Thyroid gland (tissue), 4 donors: ENCODE measurements around the gene KRT33A. TPM values are rescaled to one million over a fixed set of nuclear protein-coding genes. Genes with fewer than 3 reads are reported as not detected.

Experiments used
- DNase-seq, 2 donors: peaks; one replicate each; pipeline ENCODE4 v3.0.0-alpha.2; 2019
- H3K27ac ChIP-seq, 3 donors: fragments of 200-600 bp; sonication (generic); 1 replicate in 2 of 3; 2 replicates in 1 of 3; pipeline ENCODE4 v1.5.1; 2016 to 2019; ENCODE audit warnings: mild to moderate bottlenecking in 1 of 3, moderate library complexity in 1 of 3
- H3K27me3 ChIP-seq: fragments of 200-600 bp; sonication (generic); one replicate; pipeline ENCODE4 v1.5.1; 2019
- H3K36me3 ChIP-seq, 2 donors: fragments of 200-600 bp; sonication (generic); one replicate each; pipeline ENCODE4 v1.5.1; 2016 to 2019
- H3K4me1 ChIP-seq, 2 donors: fragments of 200-600 bp; sonication (generic); one replicate each; pipeline ENCODE4 v1.5.1; 2017 to 2019
- H3K4me3 ChIP-seq, 3 donors: fragments of 200-600 bp; sonication (generic); replicated peaks in 1 of 3; 1 replicate in 2 of 3; 2 replicates in 1 of 3; pipeline ENCODE4 v1.5.1; 2016; ENCODE audit warnings: mild to moderate bottlenecking in 1 of 3
- H3K9me3 ChIP-seq: fragments of 200-600 bp; sonication (generic); one replicate; pipeline ENCODE4 v1.5.1; 2017
- POLR2A ChIP-seq, 2 donors: fragments of 450-650 bp; IDR thresholded peaks; one replicate each; pipeline ENCODE4 v1.6.1; 2017; ENCODE audit warnings: antibody characterized with exemption in 2 of 2, mild to moderate bottlenecking in 2 of 2, moderate library complexity in 1 of 2
- WGBS, 2 donors: methylation state at CpG; one replicate each; pipeline ENCODE4 v1.1.5; 2017; 5-methylcytosine and 5-hydroxymethylcytosine counted together
- intact Hi-C: fragments of 100-400 bp; cut with DNase I; formaldehyde crosslinking; loops from one replicate; pipeline ENCODE4 v1.15.1; 2023
- total RNA-seq, 4 donors: library from RNA; depleted of rRNA; stranded (reverse); fragments of >200 nt; gene quantifications; one replicate each; pipeline ENCODE4 v1.2.3, GENCODE V29; 2016
- TF ChIP-seq, protein P1 (sequence below), 6 experiments: fragments of 200-600 bp in 3 of 6; fragments of 450-650 bp in 3 of 6; sonication (generic) in 3 of 6; IDR thresholded peaks; one replicate each; pipeline ENCODE4 v1.5.1; 2016 to 2019; ENCODE audit warnings: antibody characterized with exemption in 6 of 6, mild to moderate bottlenecking in 2 of 6, inconsistent platforms in 1 of 6, moderate library complexity in 1 of 6

The KRT33A gene
- total RNA-seq, 4 donors from 2014 or later: not detected

- intact Hi-C loops: no loop called here
- H3K27ac ChIP-seq: no peak within 1 kb of the TSS
- WGBS, 2 donors: 79 to 86% methylated on average over 8 to 11 of the region's 11 CpGs
- no peaks in the 10 kb centered on the region for H3K27me3 ChIP-seq
- peaks cover 0 to 2% of the 10 kb centered on the region in 2 donors for H3K4me1 ChIP-seq
- no peaks in the 10 kb centered on the region for H3K36me3 ChIP-seq
- DNase-seq: no peak
- no peak within 1 kb of the TSS for H3K4me3 ChIP-seq
- no peak for TF ChIP-seq POLR2A (IDR thresholded peaks at IDR 0.05)
- TF ChIP-seq, protein P1, sequence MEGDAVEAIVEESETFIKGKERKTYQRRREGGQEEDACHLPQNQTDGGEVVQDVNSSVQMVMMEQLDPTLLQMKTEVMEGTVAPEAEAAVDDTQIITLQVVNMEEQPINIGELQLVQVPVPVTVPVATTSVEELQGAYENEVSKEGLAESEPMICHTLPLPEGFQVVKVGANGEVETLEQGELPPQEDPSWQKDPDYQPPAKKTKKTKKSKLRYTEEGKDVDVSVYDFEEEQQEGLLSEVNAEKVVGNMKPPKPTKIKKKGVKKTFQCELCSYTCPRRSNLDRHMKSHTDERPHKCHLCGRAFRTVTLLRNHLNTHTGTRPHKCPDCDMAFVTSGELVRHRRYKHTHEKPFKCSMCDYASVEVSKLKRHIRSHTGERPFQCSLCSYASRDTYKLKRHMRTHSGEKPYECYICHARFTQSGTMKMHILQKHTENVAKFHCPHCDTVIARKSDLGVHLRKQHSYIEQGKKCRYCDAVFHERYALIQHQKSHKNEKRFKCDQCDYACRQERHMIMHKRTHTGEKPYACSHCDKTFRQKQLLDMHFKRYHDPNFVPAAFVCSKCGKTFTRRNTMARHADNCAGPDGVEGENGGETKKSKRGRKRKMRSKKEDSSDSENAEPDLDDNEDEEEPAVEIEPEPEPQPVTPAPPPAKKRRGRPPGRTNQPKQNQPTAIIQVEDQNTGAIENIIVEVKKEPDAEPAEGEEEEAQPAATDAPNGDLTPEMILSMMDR (IDR thresholded peaks at IDR 0.05): no peak
- H3K9me3 ChIP-seq: no peaks in the 10 kb centered on the region
Measured at GRCh38 chr17:41301916-41302901, 48.4 kb downstream of the KRT33A start, which contains the start of gene KRTAP29-1. TSS of gene KRTAP29-1 (minus strand) at chr17:41302851. CDS start at chr17:41302851, 0 bp downstream.

DNA sequence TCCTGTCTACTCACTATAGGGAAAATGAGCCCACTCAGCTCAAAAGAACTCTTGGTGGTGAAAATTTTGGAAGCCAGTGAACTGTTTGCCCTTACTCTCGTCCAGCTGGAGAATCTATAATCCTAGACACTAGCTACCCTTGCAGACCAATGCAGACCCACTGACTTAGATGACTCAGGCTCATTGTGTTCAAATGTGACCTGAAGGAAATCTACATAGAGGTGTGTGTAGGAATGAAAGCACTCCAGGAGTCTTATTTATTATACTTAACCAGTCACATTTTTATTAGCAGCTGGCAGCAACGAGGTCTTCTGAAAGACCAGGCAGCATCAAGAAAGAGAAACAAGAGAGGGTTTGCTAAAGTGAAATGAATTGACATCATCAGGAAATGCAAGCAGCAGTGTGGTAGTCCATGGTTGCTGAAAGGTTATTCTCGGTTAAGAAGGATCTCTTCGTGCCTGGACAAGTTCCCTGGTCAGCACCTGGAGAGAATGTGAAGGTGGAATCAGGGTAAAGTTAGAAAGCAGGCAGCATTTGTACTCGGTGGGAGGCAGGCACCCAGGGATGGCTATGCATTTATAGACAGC is 49.3 kb downstream of the KRT33A start:
- no peaks in the 10 kb centered on the region for H3K36me3 ChIP-seq
- no peak for TF ChIP-seq POLR2A (IDR thresholded peaks at IDR 0.05)
- no peak for DNase-seq
- intact Hi-C loops: no loop called here
- no peak overlapping the region for H3K4me3 ChIP-seq
- no peak overlapping the region for H3K27ac ChIP-seq
- 67 to 70% methylated on average over 5 of the region's 5 CpGs for WGBS, 2 donors
- no peaks in the 10 kb centered on the region for H3K9me3 ChIP-seq
- no peaks in the 10 kb centered on the region for H3K27me3 ChIP-seq
- no peaks in the 10 kb centered on the region for H3K4me1 ChIP-seq

DNA sequence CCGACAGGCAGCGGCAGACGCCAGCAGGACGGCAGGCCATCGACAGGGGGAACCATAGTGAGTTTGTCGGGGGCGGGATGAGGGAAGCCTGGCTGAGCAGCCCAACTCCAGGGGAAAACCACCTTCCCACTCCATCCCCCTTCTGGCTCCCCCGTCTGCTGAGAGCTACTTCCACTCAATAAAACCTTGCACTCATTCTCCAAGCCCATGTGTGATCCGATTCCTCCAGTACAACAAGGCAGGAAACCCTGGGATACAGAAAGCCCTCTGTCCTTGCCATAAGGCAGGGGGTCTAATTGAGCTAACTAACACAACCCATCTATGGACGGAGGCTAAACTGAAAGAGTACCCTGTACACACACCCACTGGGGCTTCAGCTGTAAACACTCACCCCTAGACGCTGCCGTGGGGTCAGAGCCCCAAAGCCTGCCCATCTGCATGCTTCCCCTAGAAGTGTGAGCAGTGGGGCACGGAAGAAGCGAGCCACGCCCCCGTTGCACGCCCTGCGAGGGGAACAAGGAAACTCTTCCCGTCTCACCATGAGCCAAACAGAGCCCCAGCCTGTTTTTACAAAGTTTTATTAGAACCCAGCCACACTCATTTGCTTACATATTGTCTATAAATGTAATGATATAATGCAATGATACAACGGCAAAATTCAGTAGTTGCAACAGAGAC is 52.0 kb downstream of the KRT33A start:
- Histone ChIP-seq H3K27ac (no peak overlapping the region), H3K9me3 (no peaks in the 10 kb centered on the region), H3K36me3 (no peaks in the 10 kb centered on the region), H3K27me3 (no peaks in the 10 kb centered on the region), H3K4me1 (no peaks in the 10 kb centered on the region), H3K4me3 (no peak overlapping the region)
- DNase-seq: no peak
- intact Hi-C loops: no loop called here
- no peak for TF ChIP-seq POLR2A (IDR thresholded peaks at IDR 0.05)
- TF ChIP-seq, protein P1 (IDR thresholded peaks at IDR 0.05): no peak
- 90% methylated on average over 20 of the region's 20 CpGs for WGBS, 2 donors

GRCh38 chr17:41296846-41297245 is 53.8 kb downstream of the KRT33A start:
- no peak for DNase-seq
- 87 to 90% methylated on average over 1 of the region's 1 CpG for WGBS, 2 donors
- intact Hi-C loops: no loop called here

More at GRCh38 chr17:41296846-41297245, 53.8 kb downstream of the KRT33A start:
- no peak overlapping the region for H3K27ac ChIP-seq
- no peak for TF ChIP-seq POLR2A (IDR thresholded peaks at IDR 0.05)
- TF ChIP-seq, protein P1 (IDR thresholded peaks at IDR 0.05): no peak
- no peaks in the 10 kb centered on the region for H3K9me3 ChIP-seq
- no peaks in the 10 kb centered on the region for H3K27me3 ChIP-seq
- no peaks in the 10 kb centered on the region for H3K4me1 ChIP-seq
- no peak overlapping the region for H3K4me3 ChIP-seq
- H3K36me3 ChIP-seq: no peaks in the 10 kb centered on the region

Other genes with a start within 250 kb of the KRT33A start
- gene KRTAP4-16, start 248.6 kb downstream of the KRT33A start, total RNA-seq: not detected
- not detected for gene KRTAP4-9, start 245.4 kb downstream of the KRT33A start, total RNA-seq
- gene KRTAP4-11, start 232.5 kb downstream of the KRT33A start, total RNA-seq: not detected
- not detected for gene KRTAP4-12, start 226.6 kb downstream of the KRT33A start, total RNA-seq
- not detected for gene KRTAP4-6, start 210.3 kb downstream of the KRT33A start, total RNA-seq
- gene KRTAP4-5, start 201.0 kb downstream of the KRT33A start, total RNA-seq: not detected
- not detected for gene KRTAP4-4, start 190.1 kb downstream of the KRT33A start, total RNA-seq
- not detected for gene KRTAP4-3, start 182.6 kb downstream of the KRT33A start, total RNA-seq
- gene KRTAP4-2, start 172.6 kb downstream of the KRT33A start, total RNA-seq: not detected
- gene KRTAP4-1, start 165.9 kb downstream of the KRT33A start, total RNA-seq: not detected
- not detected for gene KRTAP9-1, start 160.9 kb downstream of the KRT33A start, total RNA-seq
- not detected for gene KRTAP9-2, start 124.2 kb downstream of the KRT33A start, total RNA-seq
- gene KRTAP9-3, start 118.4 kb downstream of the KRT33A start, total RNA-seq: not detected
- not detected for gene KRTAP9-8, start 112.8 kb downstream of the KRT33A start, total RNA-seq
- gene KRTAP9-4, start 101.1 kb downstream of the KRT33A start, total RNA-seq: not detected
- not detected for gene KRTAP9-9, start 95.4 kb downstream of the KRT33A start, total RNA-seq
- not detected for gene KRTAP9-6, start 85.5 kb downstream of the KRT33A start, total RNA-seq
- not detected for gene KRTAP9-7, start 75.1 kb downstream of the KRT33A start, total RNA-seq
- not detected for gene KRTAP29-1, start 48.0 kb downstream of the KRT33A start, total RNA-seq
- gene KRTAP16-1, start 41.5 kb downstream of the KRT33A start, total RNA-seq: not detected
- not detected for gene KRTAP17-1, start 35.1 kb downstream of the KRT33A start, total RNA-seq
- gene KRT33B, start 19.0 kb upstream of the KRT33A start, total RNA-seq: not detected
- not detected for gene KRT34, start 31.5 kb upstream of the KRT33A start, total RNA-seq
- not detected for gene KRT31, start 46.8 kb upstream of the KRT33A start, total RNA-seq
- not detected for gene KRT37, start 73.8 kb upstream of the KRT33A start, total RNA-seq
- not detected for gene KRT38, start 90.2 kb upstream of the KRT33A start, total RNA-seq
- gene KRT32, start 116.6 kb upstream of the KRT33A start, total RNA-seq: not detected
- not detected for gene KRT35, start 130.3 kb upstream of the KRT33A start, total RNA-seq
- not detected for gene KRT36, start 139.1 kb upstream of the KRT33A start, total RNA-seq
- gene KRT13, start 154.8 kb upstream of the KRT33A start, total RNA-seq: under 1 TPM in 1 of 4 donors, not detected in 3; 0.83 TPM
- gene KRT15, start 168.1 kb upstream of the KRT33A start, total RNA-seq: under 1 TPM in 1 of 4 donors, not detected in 3; 0.93 TPM
- gene KRT19, start 177.5 kb upstream of the KRT33A start, total RNA-seq: 10 to 100 TPM; 18.3 to 41.4 (median 28.6) TPM
- gene KRT9, start 221.2 kb upstream of the KRT33A start, total RNA-seq: not detected
- gene KRT14, start 236.1 kb upstream of the KRT33A start, total RNA-seq: 10 to 100 TPM in 1 of 4 donors, under 1 TPM in 1, not detected in 2; 0.22 to 12.4 TPM